Stimulated activated CD8-positive, alpha-beta memory T cell treated with anti-CD3 and anti-CD28 coated beads, Interleukin-2, amount 100 ng/mL, for 48 hours (primary cell): ENCODE results near the gene ACP6.
"Not testable (repeated sequence)": the region's sequence is repeated elsewhere in the genome, so short reads cannot be mapped to it uniquely, and the experiment has no call there.

ENCODE experiments used
- DNase-seq, 2 donors: peaks; one replicate each; pipeline ENCODE4 v3.0.0-alpha.2; 2020; ENCODE audit warnings: low read depth in 2 of 2

The ACP6 gene

DNA sequence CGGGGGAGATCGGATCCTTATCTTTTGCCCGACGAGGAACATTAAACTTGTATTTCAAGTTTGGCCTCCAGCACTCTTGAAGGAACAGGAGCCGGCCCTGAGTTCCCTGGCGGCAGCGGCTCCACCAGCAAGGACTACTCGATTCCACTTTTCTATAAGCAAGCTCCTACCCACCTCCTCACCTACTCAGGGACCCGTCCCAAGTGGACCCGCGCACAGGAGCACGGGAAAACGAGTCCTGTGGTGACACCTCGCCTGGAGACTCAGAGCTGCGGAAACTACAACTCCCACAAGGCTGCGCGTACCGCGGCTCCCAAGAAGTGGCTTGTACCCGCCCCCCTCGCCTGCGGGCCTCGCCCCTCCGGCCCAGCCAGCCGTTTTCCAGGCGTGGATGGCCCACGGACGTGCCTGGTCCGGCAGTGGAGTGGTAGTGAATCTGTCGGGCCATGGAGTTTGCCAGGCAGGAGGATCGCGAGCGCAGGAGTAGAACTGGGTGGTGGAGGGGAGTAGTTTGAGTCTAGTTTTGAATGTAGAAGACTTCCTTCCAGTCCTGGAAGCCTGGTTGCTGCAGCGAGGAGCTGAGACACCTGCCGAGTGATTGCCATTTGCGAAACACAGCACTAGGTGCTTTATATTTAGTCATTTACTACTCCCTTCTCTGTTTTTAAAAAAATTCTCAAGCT, at the start of gene ACP6:
ACP6 (minus strand) TSS at position 206 of the 683 bp plus-strand sequence. CDS start 476 bp downstream, outside the sequence.
- DNase-seq = peak; percentile 74 to 85

- no peak for DNase-seq
Observed at GRCh38 chr1:147719711-147720225, 49.4 kb upstream of the ACP6 start.

DNA sequence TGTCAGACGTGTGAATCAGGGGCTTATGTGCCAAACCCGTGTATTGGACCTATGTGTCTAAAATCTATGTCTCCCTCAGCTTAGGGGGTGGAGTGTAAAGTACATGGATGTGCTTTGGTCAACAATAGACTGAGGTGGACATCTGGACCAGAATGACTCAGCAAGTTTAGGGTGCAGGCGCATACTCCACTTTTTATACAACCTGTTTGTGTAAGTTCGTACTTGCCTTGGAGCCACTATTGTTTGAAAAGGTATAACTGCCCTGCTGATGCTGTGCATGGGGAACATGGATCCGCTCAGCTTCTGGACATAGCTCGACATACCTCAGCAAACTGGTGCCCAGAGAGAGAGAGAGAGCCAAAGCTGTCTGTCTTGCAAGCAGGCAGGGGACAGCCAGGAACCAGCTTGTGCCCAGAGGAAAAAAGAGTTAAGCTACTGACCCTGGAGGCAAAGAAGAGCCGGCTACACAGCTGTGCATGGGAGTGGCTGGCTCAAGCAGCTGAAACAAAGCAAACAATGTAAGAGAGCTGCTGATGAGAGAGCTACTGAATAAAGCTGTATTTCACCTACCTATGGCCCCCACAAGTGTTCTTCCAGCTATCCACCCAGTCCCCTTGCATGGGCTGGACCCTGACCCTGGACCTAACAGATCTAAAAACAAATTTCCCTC, 48.8 kb upstream of the ACP6 start:
- DNase-seq = no peak

DNA sequence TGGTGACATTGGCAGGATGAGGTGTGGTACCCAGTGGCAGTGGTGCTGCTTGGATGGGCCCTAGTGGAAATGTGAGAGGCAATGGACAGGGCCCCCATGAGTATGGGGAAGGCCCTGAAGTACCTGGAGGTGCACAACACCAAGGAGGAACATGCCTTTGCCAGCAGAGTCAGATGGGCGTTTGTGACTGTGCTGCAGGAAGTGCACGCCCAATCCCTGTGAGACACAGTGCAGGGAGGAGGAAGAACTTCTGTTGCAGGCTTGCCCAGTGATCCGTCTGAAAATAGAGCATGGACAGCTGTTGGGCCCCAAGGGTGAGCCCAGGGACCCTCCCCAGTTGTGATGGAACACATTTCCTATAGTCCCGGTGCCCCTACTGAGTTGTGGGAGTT, 47.4 kb upstream of the ACP6 start:
- DNase-seq = no peak

GRCh38 chr1:147717051-147717705, 46.9 kb upstream of the ACP6 start:
- no peak for DNase-seq

DNA sequence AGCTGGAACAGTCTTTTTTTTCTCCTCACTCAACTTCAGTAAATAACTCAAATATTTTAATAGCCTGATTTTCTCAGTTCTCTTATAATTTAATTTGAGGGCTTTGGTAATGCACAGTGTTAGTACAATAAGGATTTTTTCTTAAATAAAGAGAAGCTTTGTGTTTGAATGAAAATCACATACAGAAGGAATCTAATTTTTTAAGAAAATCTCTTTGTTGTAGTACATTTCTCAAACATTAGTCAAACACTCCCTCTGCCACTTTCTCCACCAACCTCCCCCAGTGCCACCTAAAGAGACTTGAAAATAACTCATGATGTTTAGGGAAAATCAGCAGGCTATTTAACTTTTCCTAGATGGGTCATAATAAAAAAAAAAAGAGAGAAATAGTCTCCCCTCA, 42.3 kb upstream of the ACP6 start:
- DNase-seq = no peak

DNA sequence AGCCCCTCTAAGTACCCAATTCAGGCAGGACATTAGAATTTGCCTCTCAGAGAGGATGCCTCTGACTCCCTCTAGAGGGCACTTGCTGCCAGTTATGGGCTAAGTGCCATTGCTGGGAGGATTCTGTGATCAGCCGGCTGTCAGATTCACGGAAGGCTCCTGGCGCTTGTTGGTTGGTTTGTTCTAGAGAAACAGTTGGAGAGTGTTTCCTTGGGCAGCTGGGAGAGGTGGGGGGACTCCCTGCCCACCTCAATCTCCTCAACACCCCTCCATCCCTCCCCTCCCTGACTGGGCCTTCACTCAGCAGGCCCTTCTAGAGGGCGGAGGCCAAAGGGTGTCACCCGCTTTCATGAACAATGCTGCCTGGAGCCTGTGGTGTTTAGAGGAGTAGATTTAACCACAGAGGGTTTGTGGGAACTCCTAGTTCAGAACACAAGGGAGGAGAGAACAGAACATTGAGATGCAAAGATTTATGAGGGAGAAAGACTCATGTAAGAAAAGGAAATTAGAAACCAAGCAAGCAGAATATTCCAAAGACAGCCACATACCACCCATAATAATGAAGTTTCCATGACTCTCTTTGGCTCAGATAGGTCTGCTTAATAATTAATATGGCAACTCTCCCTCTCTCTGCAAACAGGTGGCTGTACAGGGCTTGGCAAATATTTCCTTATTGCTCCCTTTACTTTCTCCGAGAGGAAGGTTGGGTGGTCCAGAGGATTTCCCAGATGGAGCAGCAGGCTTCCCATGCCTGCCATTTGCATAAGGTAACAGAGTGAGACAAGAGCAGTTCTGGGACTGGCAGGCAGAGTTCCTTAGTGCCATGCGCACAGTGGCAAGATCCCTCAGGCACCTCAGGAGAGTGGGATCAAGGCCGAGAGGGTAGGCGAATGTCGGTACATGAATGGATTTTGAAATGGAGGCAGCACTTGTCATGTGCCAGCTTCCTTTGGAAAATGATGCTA, 30.0 kb upstream of the ACP6 start:
- DNase-seq = peak; percentile 17 to 37

DNA sequence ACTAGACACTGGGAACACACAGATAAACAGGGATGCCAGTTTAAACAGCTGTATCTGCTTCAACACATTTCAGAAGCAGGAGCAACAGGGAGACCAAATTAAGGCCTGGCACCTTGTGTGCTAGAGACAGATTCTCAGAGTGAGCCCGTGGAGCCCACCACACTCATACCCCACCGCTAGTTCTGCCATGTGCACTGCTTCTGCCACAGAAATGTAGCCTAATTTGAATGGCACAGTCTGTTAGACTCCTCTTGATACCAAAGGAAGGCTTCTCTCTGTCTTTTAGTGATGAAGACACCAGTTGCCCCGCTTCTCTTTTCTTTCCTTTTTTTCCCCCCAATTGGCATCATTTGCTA, 29.3 kb upstream of the ACP6 start:
- no peak for DNase-seq

DNA sequence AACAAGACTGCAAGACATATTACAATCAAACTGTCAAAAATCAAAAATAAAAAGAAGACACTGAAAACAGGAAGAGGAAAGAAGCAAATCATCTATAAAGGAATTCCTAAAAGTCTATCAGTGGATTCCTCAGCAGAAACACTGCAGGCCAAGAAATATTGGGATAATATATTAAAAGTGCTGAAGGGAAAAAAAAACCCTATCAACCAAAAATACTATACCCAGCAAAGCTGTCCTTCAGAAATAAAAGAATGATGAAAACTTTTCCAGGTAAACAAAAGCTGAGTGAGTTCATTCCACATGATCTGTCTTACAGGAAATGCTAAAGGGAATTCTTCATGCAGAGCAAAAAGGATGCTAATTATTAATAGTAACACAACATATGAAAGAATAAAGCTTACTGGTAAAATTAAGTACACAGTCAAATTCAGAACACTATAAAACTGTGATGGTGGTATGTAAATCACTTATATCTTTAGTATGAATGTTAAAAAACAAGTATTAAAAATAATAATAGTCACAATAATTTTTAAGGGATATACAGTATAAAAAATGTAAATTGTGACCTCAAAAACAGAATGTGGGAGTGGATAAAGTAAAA, 12.9 kb upstream of the ACP6 start:
- DNase-seq = no peak

- not testable (repeated sequence) for DNase-seq
Observed at GRCh38 chr1:147680608-147681235, 10.4 kb upstream of the ACP6 start.

- not testable (repeated sequence) for DNase-seq
Observed at GRCh38 chr1:147677681-147678080, 7.4 kb upstream of the ACP6 start.

- no peak for DNase-seq
Observed at GRCh38 chr1:147676311-147677085, 6.2 kb upstream of the ACP6 start.

- DNase-seq = no peak
Observed at GRCh38 chr1:147673816-147674215, 3.5 kb upstream of the ACP6 start.

- DNase-seq = no peak
Observed at GRCh38 chr1:147673406-147673805, 3.1 kb upstream of the ACP6 start.

DNA sequence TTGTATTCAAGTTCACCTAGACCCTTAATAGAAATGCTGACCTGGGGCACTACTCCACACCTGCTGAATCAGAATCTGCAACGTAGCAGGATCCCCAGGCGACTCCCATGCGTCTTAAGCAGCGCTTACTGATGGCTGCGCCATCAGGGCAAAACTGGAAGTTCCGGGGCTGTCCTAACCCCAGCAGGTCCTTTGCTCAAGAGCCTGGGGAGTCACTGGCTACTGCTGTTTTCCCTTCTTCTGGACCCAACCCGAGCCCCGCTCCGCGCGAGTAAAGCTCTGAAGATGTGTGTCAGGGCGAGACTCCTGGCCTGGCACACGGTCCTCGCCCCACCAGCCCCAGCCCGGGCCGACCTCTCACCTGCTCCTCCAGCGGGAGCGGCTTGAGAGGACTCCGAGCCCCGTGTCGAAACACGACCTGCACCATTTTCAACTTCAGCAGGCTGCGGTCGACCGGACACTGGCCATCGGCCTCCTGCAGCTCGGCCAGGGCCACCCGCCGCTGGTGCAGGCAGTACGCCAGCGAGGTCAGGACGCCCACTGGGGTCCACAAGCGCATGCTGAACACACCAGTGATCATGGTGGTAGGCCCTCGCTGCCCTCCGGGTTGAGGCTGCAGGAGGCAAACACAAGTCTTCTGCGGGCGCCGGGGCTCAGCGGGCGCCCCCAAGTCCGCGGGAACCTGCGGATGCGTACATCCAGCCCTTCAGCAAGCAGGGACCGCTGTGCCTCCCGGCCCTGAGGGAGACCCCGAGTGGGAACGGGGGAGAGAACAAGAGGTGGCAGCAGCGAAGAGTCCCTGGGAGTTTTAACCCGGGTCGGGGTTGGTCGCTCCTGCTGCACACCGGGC, 630 bp downstream of the ACP6 start:
- peak; percentile 18 to 22 for DNase-seq

- no peak for DNase-seq
Observed at GRCh38 chr1:147665521-147665920, 4.8 kb downstream of the ACP6 start.

GRCh38 chr1:147664206-147664605, 6.1 kb downstream of the ACP6 start:
- no peak for DNase-seq

GRCh38 chr1:147654511-147654910, 15.8 kb downstream of the ACP6 start:
- DNase-seq = no peak

DNA sequence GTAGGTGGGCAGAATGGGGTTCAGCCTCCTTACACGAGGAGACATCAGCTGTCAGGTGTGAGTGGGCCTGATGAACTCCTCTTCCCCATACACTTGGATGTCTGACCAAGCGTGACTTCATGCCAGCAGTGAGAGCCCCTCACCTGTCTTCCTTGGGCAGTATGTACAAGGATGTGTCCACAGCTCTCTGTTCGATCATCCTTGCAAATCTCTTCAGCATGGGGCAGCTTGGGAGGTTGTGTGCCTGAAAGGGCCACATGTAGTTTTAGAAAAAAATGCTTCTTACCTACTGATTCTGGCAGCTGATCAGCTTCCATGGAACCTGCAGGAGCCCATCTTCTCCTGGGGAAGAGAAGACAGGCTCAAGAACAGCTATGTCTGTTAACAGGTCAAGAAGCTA, 18.0 kb downstream of the ACP6 start:
- DNase-seq = no peak
